HUES64 (cell line): ENCODE results near the gene EEPD1.
"Not testable (repeated sequence)": the region's sequence is repeated elsewhere in the genome, so short reads cannot be mapped to it uniquely, and the experiment has no call there.

ENCODE experiments used
- H3K27ac ChIP-seq: 2 replicates; pipeline ENCODE4 v1.7.0; 2013; ENCODE audit warnings: low read depth, low read length, inconsistent platforms
- H3K27me3 ChIP-seq: 2 replicates; pipeline ENCODE4 v1.6.1; 2013; ENCODE audit warnings: mild to moderate bottlenecking, low read length; ENCODE audit not compliant: insufficient read depth
- H3K36me3 ChIP-seq: 2 replicates; pipeline ENCODE4 v1.6.1; 2013; ENCODE audit warnings: mild to moderate bottlenecking, low read length; ENCODE audit not compliant: insufficient read depth
- H3K4me1 ChIP-seq: 2 replicates; pipeline ENCODE4 v1.6.1; 2013; ENCODE audit warnings: mild to moderate bottlenecking, low read length, moderate library complexity; ENCODE audit not compliant: insufficient read depth
- H3K4me3 ChIP-seq: 2 replicates; pipeline ENCODE4 v1.5.1; 2013; ENCODE audit warnings: mild to moderate bottlenecking, low read length, moderate library complexity
- H3K9ac ChIP-seq: 2 replicates; pipeline ENCODE4 v1.6.1; 2013; ENCODE audit warnings: mild to moderate bottlenecking, low read depth, low read length
- H3K9me3 ChIP-seq: 2 replicates; pipeline ENCODE4 v1.6.1; 2013; ENCODE audit warnings: low read depth, low read length; ENCODE audit not compliant: insufficient read depth
- WGBS: fragments of 150-250, 120-280 bp; methylation state at CpG from one replicate; pipeline ENCODE4 v1.1.7; 2013; ENCODE audit warnings: missing lambda C conversion rate; 5-methylcytosine and 5-hydroxymethylcytosine counted together

EEPD1 gene

GRCh38 chr7:36321284-36321683 lies 168.2 kb downstream of the EEPD1 start:
- H3K9me3 ChIP-seq: peaks cover 10% of the 10 kb centered on the region; the same call in 1 of the 2 replicates
- not testable (repeated sequence) for H3K4me1 ChIP-seq, H3K27me3 ChIP-seq, H3K4me3 ChIP-seq, H3K36me3 ChIP-seq, H3K9ac ChIP-seq, H3K27ac ChIP-seq
- WGBS: 91% methylated on average over 3 of the region's 3 CpGs

GRCh38 chr7:36336390-36336789 lies 183.3 kb downstream of the EEPD1 start:
- H3K27ac ChIP-seq: no peak overlapping the region
- 96% methylated on average over 4 of the region's 4 CpGs for WGBS
- no peaks in the 10 kb centered on the region for H3K27me3 ChIP-seq
- H3K4me1 ChIP-seq: no peaks in the 10 kb centered on the region
- H3K36me3 ChIP-seq: no peaks in the 10 kb centered on the region
- no peak overlapping the region for H3K9ac ChIP-seq
- H3K9me3 ChIP-seq: no peaks in the 10 kb centered on the region
- no peak overlapping the region for H3K4me3 ChIP-seq

DNA sequence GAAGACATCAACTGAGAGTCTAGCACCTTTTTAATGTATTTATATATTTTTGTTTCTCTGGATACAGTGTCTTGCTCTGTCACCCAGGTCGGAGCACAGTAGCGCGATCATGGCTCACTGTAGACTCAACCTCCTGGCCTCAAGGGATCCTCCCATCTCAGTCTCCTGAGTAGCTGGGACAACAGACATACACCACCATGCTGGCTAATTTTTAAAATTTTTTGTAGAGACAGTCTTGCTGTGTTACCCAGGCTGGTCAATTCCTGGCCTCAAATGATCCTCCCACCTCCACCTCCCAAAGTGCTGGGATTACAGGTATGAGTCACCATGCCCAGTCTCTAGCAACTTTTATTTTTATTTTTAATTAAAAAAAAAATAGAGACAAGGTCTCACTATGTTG lies 185.2 kb downstream of the EEPD1 start:
- H3K36me3 ChIP-seq: no peaks in the 10 kb centered on the region
- no peak overlapping the region for H3K9ac ChIP-seq
- no peak overlapping the region for H3K27ac ChIP-seq
- H3K27me3 ChIP-seq: no peaks in the 10 kb centered on the region
- H3K4me1 ChIP-seq: no peaks in the 10 kb centered on the region
- H3K4me3 ChIP-seq: no peak overlapping the region
- H3K9me3 ChIP-seq: no peaks in the 10 kb centered on the region
- WGBS: 97% methylated on average over 3 of the region's 3 CpGs

DNA sequence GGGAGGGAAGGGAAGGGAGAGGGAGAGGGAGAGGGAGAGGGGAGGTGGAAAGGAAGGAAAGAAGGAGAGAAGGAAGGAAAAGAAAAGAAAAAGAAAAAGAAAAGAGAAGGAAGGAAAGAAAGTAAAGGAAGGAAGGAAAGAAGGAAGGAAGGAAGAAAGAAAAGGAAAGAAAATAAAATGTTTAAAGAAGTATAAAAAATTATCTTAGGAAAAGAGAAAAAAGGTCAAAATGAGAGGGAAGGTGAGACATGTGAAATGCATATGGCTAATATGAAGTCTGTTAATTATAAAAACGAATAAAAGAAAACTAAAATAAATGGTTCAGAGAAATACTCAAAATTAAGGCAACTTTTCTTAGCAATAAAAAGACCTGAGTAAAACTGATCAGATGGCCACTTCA lies 190.5 kb downstream of the EEPD1 start:
- no peaks in the 10 kb centered on the region for H3K27me3 ChIP-seq
- H3K4me3 ChIP-seq: no peak overlapping the region
- 100% methylated on average over 1 of the region's 1 CpG for WGBS
- no peaks in the 10 kb centered on the region for H3K36me3 ChIP-seq
- H3K27ac ChIP-seq: no peak overlapping the region
- no peaks in the 10 kb centered on the region for H3K9me3 ChIP-seq
- H3K4me1 ChIP-seq: no peaks in the 10 kb centered on the region
- no peak overlapping the region for H3K9ac ChIP-seq

GRCh38 chr7:36344622-36345021 lies 191.6 kb downstream of the EEPD1 start:
- Histone ChIP-seq H3K36me3 (no peaks in the 10 kb centered on the region), H3K4me1 (peaks cover 4% of the 10 kb centered on the region), H3K4me3 (no peak overlapping the region), H3K9ac (no peak overlapping the region), H3K9me3 (no peaks in the 10 kb centered on the region), H3K27ac (no peak overlapping the region), H3K27me3 (no peaks in the 10 kb centered on the region)
- WGBS: 95% methylated on average over 2 of the region's 2 CpGs

DNA sequence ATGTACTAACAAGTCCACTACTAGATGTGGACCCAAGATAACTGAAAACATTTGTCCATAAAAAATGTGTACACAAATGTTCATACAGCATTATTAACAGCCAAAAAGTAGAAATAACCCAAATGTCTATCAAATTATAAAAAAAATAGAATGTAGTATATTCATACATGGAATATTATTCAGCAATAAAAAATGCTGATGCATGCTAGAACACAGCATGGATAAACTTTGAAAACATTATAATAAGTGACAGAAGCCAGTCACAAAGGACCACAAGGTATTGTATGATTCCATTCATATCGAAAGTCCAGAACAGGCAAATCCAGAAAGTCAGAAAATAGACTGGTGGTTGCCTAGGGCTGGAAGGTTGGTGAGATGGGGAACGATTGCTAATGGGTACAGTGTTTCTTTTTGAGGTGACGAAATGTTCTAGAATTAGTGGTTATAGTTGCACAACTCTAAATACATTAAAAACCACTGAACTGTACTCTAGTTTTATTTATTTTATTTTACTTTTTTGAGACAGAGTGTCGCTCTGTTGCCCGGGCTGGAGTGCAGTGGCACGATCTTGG lies 193.3 kb downstream of the EEPD1 start:
- Histone ChIP-seq H3K27me3 (no peaks in the 10 kb centered on the region), H3K9me3 (no peaks in the 10 kb centered on the region), H3K9ac (no peak overlapping the region), H3K4me3 (no peak overlapping the region), H3K36me3 (no peaks in the 10 kb centered on the region), H3K4me1 (peaks cover 7% of the 10 kb centered on the region), H3K27ac (no peak overlapping the region)
- 94% methylated on average over 5 of the region's 6 CpGs for WGBS

GRCh38 chr7:36348256-36348655 lies 195.2 kb downstream of the EEPD1 start:
- Histone ChIP-seq H3K27me3 (no peaks in the 10 kb centered on the region), H3K27ac (no peak overlapping the region), H3K9me3 (no peaks in the 10 kb centered on the region), H3K9ac (no peak overlapping the region), H3K4me3 (no peak overlapping the region), H3K4me1 (peaks cover 7% of the 10 kb centered on the region), H3K36me3 (no peaks in the 10 kb centered on the region)

- no peak overlapping the region for H3K9ac ChIP-seq
- 94% methylated on average over 3 of the region's 3 CpGs for WGBS
- H3K27me3 ChIP-seq: no peaks in the 10 kb centered on the region
- no peaks in the 10 kb centered on the region for H3K9me3 ChIP-seq
- no peak overlapping the region for H3K27ac ChIP-seq
- no peak overlapping the region for H3K4me3 ChIP-seq
- H3K4me1 ChIP-seq: peaks cover 7% of the 10 kb centered on the region
- no peaks in the 10 kb centered on the region for H3K36me3 ChIP-seq
Measured at GRCh38 chr7:36348771-36349170, 195.7 kb downstream of the EEPD1 start.

GRCh38 chr7:36349626-36350025 lies 196.6 kb downstream of the EEPD1 start:
- no peak overlapping the region for H3K4me3 ChIP-seq
- no peaks in the 10 kb centered on the region for H3K36me3 ChIP-seq
- H3K9ac ChIP-seq: no peak overlapping the region
- H3K9me3 ChIP-seq: no peaks in the 10 kb centered on the region
- no CpG with 5 or more reads among the region's 2 CpGs for WGBS
- peaks cover 7% of the 10 kb centered on the region for H3K4me1 ChIP-seq
- H3K27ac ChIP-seq: no peak overlapping the region
- no peaks in the 10 kb centered on the region for H3K27me3 ChIP-seq
